ENCODE results near the gene ICA1.
"Not testable (repeated sequence)": the region's sequence is repeated elsewhere in the genome, so short reads cannot be mapped to it uniquely, and the experiment has no call there.

The ICA1 gene

DNA sequence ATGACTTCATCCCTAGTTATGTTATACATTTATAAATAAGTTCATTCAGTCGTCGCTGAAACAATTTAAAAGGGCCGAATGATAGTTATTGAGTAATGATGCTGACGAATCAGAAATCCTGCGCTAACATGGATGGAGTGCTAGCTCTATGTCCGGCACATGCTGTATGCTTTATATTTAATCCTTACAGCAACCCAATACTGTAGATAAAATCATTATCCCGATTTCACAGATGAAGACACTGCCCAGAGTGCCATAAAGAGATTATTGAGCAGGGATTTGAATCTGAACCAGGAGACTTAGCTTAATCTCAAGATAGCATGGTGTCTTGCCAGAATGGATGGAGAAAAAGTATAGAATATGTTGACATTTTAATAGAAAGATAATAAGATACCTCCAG is 1.1 kb upstream of the ICA1 start:
- DNase-seq (ENCODE audit: low spot score): no peak

DNA sequence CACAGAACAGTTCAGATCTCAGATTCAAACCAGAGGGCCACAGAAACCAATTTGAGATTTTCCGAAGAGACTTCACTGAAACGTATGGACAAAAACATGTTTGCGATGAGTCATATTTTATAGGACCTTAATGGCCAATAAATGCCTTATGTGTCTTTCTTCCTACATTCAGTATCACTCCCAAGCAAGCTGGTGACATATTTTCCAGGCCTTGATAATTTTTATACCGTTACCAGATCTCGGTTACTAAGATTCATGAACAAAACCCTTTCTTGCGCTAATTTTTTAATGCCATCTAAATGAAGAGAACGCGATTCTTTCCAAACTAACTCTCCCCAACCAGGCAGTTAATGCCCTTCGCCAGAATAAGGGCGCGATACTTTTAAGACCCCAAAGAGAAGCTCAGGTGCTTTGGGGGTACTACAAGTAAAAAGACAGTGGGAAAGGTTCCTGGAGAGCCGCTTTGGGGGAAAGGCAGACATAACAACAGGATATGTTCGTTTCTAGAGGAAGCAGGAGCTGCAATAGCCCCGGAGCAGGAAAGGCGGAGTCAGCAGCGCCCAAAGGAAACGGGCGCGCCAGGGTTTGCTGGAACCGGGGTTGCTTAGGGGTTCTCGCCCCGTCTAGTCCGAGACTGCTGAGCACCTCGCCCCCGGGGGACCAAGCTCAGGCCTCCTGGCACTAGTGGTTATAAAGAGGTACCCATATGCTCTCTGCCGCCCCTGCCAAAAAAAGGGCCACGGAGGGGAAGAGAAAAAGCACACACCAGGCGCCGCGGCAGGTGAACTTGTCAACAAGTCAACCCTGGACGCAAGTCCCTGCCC is 884 bp downstream of the ICA1 start:
- peak; percentile 29 for DNase-seq (ENCODE audit: low spot score)

DNA sequence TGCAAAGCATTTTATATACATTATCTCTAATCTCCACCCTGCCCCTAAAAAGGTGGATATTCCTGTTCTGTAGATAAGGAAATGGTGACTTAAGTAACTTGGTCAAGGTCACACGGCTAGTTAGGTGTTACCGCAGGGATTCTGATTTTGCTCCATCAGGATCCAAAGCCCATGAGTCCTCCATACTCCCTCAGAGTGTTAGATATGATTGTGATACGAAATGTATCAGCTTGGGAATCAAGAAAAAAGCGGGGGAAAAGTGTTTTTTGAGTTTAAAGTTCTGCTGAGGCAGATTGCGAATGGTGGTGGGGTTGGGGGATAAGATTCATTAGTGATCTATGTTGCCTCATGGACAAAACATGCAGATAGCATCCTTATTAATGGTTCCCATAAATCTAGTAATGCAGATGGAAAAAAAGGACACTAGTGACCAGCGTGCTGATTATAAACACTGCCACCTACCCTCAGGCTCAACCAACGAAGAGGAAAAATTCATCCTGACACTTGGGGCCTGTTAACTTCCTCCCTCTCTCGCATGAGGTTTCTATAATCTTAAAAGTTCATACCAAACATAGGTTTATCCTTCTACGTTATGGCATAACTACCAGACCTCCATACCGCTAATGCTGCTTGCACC is 2.3 kb downstream of the ICA1 start:
- DNase-seq (ENCODE audit: low spot score): no peak

DNA sequence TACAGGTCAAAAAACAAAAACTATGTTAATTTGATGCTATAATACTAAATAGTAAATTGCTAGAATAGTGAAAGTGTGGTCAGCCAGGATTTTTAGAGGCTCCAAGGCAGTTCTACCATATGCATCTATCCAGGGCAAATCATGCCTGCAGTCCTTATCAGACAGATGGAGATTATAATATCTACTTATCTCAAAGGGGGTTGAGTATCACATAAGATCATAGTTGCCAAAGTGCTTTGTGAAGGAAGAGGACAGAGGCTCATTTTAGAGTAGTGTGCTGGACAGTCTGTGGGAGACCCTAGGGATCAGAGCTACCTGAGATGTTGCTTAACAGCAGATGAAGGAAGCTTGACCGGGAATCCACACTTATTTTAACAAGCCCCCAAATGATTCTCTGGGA is 3.2 kb downstream of the ICA1 start:
- DNase-seq (ENCODE audit: low spot score): no peak

DNA sequence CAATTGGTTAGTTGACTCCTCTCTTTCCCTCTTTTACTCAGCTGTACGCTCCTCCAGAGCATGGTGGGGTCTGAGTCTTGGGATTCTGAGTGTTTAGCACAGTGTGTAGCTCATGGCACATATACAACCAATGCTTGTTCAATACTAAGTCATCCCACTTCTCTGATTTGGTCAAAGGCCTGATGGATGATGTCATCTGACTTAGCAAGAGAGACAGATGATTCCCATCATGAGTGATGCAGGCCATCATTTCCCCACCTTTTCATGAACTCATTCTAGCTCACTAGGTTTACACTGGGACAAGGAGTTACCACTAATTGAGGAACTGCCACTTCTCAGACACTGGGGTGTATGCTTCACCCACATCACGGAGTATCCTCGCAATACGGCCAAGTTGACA is 3.8 kb downstream of the ICA1 start:
- no peak for DNase-seq (ENCODE audit: low spot score)

DNA sequence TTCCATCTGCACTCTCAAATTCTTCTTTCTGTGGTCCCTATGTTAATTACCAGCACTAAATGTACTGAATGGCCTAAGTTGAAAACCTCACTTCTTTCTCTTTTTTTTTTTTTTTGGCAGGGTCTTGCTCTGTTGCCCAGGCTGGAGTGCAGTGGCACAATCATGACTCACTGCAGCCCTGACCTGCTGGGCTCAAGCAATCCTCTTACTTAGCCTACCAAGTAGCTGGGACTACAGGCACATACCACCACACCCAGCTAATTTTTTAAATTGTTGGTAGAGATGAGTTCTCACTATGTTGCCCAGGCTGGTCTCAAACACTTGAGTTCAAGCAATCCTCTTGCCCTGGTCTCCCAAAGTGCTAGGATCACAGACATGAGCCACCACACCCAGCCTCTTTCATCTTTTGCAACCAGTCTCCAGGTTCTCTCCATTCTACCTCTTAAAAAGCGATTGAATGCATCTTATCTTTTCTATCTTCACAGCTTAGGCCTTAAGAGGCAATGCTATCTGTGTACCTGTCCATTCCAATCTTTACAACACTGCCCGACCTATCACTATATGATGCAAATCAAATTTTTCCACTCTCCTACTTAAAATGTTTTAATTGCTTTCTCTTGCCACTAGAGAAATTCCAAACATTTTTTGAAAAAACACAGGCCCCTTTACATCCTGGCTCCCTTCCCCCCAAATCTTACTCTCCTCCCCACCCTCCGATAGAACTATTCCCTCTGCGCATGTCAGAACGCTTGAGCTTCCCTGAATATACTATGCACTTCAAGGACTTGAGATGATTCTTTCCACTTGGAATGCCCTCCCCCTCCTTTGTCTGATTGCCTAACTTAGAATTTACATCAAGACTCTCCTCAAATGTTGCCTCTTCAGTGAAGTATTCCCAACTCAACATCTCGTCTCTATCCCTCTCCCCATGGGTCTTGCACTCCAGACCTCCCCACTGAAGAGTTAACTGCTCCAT is 6.0 kb downstream of the ICA1 start:
- DNase-seq (ENCODE audit: low spot score): no peak

DNA sequence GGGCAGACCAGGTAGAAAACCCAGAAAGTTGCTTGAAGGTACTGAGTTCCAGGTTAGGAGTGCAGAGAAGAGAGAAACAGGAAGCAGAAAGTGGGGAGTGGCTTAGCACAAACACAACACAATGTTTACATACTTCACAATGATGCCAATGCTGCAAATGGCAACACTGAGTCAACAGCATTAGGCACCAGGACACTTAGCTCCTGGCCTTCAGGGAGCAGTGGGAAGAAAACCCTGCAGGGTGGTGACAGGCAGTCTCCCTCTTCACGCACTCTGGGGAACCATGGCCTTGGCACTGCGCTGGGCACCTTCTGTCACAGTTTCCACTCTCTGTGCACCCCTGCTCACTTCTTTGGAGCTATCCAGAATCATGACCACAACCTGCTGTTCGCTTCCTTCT is 7.3 kb downstream of the ICA1 start:
- no peak for DNase-seq (ENCODE audit: low spot score)

DNA sequence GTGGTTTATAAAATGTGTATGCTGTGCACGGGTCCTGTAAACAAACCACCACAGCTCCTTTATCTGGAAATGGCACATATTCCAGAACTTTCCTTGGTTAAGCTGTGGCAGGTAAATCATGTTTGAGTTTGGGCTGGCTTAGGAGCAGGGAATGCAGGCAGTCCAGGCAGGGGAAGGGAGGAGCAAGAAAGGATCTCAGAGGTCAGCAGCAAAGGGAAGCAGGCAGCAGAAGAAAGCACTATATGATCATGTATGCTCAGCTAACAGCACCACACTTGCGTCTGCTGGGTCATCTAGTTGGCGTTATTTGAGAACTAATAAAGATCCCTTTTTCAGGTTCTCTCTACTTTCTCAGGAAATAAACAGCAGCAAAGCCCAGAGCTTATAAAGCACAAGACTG is 7.8 kb downstream of the ICA1 start:
- DNase-seq (ENCODE audit: low spot score): no peak

DNA sequence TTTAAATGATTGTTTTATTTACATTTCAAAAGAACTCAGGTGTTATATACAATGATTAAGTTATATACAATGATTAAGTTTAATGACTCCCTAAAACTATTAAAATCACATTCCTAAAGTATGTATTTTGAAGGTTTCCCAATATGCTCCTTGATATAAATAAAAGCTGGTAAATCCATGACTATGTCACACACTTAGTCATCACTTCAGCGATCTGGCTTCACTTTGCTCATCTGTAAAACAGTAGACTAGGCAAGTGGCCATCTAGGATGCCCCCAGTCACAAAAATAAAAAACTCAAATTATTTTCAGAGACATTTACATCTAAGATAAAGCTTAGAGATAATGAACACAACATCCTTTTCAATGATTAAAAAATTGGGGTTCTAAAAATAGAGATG is 10.8 kb downstream of the ICA1 start:
- no peak for DNase-seq (ENCODE audit: low spot score)

DNA sequence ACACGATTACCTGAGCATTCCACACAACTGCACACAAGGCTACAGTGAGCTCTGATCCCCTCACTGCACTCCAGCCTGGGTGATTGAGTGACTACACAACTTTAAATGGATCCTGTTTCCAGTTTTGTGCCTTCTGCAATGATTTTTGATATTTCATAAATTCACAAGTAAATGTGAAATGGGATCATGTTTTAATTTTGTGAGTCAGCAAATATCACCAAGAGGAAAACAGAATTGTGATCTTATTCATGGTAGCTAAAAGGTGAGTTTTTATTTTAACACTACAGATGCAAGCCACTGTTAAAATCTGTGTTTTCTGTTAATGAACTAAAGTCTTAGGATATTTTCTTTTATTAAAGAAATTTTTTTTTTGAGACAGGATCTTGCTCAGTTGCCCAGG is 11.4 kb downstream of the ICA1 start:
- no peak for DNase-seq (ENCODE audit: low spot score)

DNA sequence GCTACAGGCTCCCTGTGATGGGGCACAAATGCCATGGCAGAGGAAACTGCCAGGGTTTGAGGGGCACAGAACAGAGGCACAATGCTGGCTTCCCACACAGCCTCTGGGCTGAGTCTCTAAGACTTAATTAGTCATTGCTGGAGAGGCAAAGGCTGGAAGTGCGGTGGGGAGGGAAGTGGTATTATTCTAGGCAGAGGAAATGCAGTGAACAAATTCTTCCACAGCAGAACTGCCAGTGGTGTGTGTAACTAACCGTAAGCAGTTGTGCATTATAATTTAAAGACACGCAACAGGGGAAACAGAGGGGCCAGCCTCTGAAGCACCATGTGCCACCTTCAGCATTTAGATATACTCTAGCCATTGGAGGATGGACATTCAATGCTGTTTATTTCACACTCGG is 12.8 kb downstream of the ICA1 start:
- DNase-seq (ENCODE audit: low spot score): no peak

DNA sequence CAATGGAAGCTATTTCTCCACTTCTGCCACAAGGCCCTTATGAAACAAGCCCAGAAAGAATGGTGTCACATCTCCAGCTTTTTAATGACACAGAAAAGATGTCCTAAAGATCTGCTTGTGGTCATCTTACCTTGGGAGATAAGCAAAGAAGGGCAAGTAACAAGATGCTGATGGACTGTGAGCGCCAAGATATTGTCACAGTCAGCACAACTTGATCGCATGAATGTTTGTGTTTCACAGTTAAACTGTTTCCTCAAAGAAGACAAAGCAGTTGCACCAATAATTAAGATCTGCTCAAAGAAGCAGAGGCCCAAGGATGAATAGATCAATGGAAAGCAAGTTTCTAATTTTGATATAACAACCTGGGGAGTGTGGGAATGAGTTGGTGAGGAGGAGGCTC is 15.9 kb downstream of the ICA1 start:
- no peak for DNase-seq (ENCODE audit: low spot score)

DNA sequence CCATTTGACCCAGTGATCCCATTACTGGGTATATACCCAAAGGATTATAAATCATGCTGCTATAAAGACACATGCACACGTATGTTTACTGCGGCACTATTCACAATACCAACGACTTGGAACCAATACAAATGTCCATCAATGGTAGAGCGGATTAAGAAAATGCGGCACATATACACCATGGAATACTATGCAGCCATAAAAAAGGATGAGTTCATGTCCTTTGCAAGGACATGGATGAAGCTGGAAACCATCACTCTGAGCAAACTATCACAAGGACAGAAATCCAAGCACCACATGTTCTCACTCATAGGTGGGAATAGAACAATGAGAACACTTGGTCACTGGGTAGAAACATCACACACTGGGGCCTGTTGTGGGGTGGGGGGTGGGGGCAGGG is 16.9 kb downstream of the ICA1 start:
- DNase-seq (ENCODE audit: low spot score): not testable (repeated sequence)

DNA sequence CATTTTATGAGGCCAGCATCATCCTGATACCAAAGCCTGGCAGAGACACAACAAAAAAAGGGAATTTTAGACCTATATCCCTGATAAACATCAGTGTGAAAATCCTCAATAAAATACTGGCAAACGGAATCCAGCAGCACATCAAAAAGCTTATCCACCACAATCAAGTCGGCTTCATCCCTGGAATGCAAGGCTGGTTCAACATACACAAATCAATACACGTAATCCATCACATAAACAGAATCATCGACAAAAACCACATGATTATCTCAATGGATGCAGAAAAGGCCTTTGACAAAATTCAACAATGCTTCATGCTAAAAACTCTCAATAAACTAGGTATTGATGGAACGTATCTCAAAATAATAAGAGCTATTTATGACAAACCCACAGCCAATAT is 18.9 kb downstream of the ICA1 start:
- DNase-seq (ENCODE audit: low spot score): not testable (repeated sequence)

DNA sequence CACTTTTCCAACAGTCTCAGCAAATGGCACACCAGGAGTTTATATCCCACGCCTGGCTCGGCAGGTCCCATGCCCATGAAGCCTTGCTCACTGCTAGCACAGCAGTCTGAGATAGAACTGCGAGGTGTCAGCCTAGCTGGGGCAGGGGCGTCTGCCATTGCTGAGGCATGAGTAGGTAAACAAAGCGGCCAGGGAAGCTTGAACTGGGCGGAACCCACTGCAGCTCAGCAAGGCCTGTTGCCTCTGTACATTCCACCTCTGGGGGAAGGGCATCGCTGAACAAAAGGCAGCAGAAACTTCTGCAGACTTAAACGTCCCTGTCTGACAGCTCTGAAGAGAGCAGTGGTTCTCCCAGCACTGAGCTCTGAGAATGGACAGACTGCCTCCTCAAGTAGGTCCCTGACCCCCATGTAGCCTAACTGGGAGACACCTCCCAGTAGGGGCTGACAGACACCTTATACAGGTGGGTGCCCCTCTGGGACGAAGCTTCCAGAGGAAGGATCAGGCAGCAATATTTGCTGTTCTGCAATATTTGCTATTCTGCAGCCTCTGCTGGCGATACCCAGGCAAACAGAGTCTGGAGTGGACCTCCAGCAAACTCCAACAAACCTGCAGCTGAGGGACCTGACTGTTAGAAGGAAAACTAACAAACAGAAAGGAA is 22.1 kb downstream of the ICA1 start:
- not testable (repeated sequence) for DNase-seq (ENCODE audit: low spot score)

DNA sequence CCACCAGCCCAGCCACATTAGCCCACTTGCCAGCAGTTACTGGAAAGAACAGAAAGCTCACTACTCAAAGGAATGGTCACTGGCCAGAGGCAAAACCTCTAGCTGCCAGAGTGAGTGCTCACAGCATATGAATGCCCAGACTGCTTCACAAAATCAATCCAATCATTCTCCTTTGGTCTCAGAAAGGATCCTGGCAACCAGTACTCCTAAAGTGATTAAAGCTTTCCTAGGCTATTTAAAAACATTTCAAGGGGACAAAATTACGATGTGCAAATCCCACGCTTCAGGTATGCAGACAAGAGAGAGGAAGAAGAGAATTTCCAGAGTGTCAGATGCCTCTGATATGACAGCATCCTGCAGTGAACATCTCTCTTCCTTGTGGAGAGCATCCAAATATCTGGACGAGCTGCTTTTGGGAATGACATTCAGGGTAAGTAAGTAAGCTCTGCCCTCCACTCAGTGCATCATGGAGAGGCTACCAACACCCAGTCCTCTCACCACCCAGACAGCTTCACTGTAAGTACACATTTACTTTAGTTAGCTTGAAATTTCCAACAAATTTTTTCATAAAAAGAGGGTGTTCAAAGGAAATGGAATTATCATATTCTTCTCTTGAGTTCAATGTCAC is 25.1 kb downstream of the ICA1 start:
- DNase-seq (ENCODE audit: low spot score): no peak

DNA sequence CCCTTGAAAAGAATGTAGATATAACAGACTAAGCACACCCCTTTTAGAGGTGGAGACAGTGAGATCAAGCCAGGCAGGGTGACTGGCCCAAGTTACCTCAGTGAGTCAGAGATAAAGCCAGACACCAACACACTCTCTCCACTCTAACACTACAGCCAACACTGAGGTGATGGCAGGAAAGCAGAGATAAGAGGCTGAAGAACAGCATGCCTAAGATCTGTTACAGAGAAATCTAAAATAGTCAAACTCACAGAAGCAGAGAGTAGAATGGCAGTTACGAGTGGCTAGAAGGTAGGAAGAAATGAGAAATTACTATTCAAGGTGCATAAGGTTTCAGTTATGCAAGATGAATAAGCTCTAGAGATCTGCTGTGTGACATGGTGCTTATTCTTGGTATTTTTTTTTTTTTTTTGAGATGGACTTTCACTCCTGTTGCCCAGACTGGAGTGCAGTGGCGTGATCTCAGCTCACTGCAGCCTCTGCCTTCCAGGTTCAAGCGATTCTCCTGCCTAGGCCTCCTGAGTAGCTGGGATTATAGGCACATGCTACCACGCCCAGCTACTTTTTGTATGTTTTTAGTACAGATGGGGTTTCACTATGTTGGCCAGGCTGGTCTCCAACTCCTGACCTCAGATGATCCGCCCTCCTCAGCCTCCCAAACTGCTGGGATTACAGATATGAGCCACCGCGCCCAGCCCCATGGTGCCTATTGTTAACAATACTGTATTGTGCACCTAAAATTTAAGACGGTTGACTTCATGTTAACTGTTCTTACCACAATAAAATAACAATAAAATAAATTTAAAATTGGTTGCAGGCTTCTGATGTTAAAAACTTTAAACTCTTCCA is 28.7 kb downstream of the ICA1 start:
- DNase-seq (ENCODE audit: low spot score): no peak

DNA sequence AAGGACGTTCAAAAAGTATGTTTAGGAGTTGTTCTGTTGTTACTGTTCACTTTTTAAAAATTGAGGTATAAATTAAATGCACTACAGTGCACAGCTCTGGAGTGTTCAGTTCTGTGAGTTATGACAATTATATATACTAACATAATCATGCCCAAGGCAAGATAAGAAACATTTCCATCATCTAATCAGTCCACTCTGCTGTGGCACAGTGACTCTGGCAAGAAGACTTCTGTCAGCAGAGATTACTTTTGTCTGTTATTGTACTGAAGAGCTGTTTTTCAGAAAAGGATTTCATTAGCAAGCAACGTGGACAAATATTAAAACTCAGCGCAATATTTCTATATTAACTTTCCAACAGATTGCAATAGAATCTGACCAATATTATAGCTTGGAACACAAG is 32.0 kb downstream of the ICA1 start:
- DNase-seq (ENCODE audit: low spot score): no peak

DNA sequence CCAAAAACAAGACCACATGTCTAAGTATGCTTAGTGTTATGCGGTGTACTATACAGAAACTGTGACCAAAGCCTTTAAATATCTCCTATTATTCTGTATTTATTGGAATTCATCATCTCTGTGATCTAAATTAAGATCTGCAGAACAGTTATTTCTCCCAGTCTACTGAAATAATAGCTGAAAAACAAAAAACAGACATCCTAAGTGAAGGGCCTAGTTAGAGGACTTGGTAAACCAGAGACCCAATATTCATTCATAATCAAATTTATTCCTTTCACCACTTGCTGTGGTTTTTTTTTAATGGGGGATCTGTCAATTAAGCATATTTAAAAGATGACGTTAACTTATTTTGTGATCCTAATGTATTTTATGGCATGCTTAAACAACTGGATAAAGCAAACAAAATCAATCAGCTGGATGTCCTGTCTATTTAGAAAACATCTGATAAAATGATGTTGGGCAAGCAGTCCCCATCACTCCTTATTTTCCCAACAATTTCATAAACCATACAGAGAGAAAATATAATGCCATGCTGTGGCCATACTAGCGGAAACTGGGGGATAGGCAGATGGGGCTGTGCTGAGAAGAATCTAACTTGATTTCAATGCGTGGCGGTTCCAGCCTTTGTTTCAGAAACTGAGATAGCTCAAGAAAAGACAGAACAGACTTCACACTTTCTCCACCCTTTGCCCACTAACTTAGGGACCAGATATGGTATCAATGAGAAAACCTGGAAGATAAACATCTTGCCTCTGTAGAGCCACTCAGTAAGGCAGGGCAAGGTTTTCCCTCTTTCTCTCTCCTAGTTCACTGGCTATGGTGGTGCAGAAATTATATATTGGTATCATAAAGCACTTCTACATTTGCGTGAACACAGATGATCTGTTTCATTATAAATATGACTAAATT is 32.9 kb downstream of the ICA1 start:
- no peak for DNase-seq (ENCODE audit: low spot score)

DNA sequence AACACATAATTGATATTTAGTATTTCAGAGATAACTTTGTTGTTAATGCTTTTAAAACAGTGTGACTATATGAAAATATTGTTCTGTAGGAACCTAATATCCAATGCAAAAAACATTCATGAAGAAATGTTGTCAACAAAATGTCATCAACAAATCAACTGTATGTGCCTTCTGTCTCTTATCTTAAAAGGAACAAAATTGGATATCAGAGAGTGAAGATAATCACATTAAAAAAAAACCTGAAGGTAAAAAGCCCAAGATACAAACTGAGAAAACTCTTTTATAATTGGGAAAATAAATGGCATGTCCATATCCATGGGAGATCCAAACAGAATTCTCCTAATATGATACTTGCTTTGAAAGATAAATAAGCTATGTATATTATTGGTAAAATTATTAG is 33.9 kb downstream of the ICA1 start:
- no peak for DNase-seq (ENCODE audit: low spot score)
